CD14-positive monocyte (primary cell): ENCODE results near the gene OCRL. TPM values are rescaled to one million over a fixed set of nuclear protein-coding genes. Genes with fewer than 3 reads are reported as not detected.
A peak's percentile ranks its signal among the peaks of the same experiment; 100 is the strongest.

Experiments used
- DNase-seq, 3 donors: peaks; one replicate each; pipeline ENCODE4 v3.0.0-alpha.2; 2011 to 2022
- H2AFZ ChIP-seq: 2 replicates; pipeline ENCODE4 v1.6.0; 2012; ENCODE audit warnings: mild to moderate bottlenecking, low read depth, low read length, inconsistent platforms; ENCODE audit not compliant: insufficient read depth, poor library complexity, severe bottlenecking
- H3K27ac ChIP-seq, 2 donors: 1 replicate in 1 of 2; 2 replicates in 1 of 2; pipeline ENCODE4 v1.5.1; 2012 to 2013; ENCODE audit warnings: low read length in 2 of 2, control low read depth in 1 of 2, inconsistent platforms in 1 of 2, low read depth in 1 of 2, mild to moderate bottlenecking in 1 of 2
- H3K27me3 ChIP-seq, 2 donors: one replicate each; pipeline versions ENCODE4 v1.6.0 to v1.6.1; 2011 to 2013; ENCODE audit warnings: low read length in 2 of 2; ENCODE audit not compliant: control insufficient read depth in 2 of 2, insufficient read depth in 2 of 2
- H3K36me3 ChIP-seq, 2 donors: replicated peaks in 1 of 2; 1 replicate in 1 of 2; 2 replicates in 1 of 2; pipeline versions ENCODE4 v1.5.1 to v1.6.1; 2012 to 2013; ENCODE audit warnings: low read length in 2 of 2, control low read depth in 1 of 2, inconsistent platforms in 1 of 2, mild to moderate bottlenecking in 1 of 2; ENCODE audit not compliant: insufficient read depth in 2 of 2, control insufficient read depth in 1 of 2
- H3K4me1 ChIP-seq, 2 donors: 1 replicate in 1 of 2; 2 replicates in 1 of 2; pipeline versions ENCODE4 v1.5.1 to v1.6.1; 2012 to 2013; ENCODE audit warnings: low read length in 2 of 2, control low read depth in 1 of 2, inconsistent platforms in 1 of 2, mild to moderate bottlenecking in 1 of 2, moderate library complexity in 1 of 2; ENCODE audit not compliant: insufficient read depth in 2 of 2, control insufficient read depth in 1 of 2
- H3K4me2 ChIP-seq: replicated peaks from 2 replicates; pipeline ENCODE3; 2012; ENCODE audit warnings: low read length, moderate library complexity, mild to moderate bottlenecking; ENCODE audit not compliant: poor library complexity, severe bottlenecking; ENCODE audit errors: extremely low read depth
- H3K4me3 ChIP-seq, 3 experiments: fragments of 200-600 bp in 1 of 3; sonication (generic) in 1 of 3; replicated peaks in 1 of 3; 1 replicate in 2 of 3; 2 replicates in 1 of 3; pipeline ENCODE4 v1.5.1; 2011 to 2013; ENCODE audit warnings: low read length in 3 of 3, mild to moderate bottlenecking in 3 of 3, control low read depth in 2 of 3, low read depth in 2 of 3, inconsistent platforms in 1 of 3, moderate library complexity in 1 of 3
- H3K79me2 ChIP-seq: 2 replicates; pipeline ENCODE4 v1.6.0; 2012; ENCODE audit warnings: mild to moderate bottlenecking, control low read depth, inconsistent platforms, low read length, moderate library complexity; ENCODE audit not compliant: insufficient read depth
- H3K9ac ChIP-seq: 2 replicates; pipeline ENCODE4 v1.6.0; 2017; ENCODE audit warnings: low read length, mild to moderate bottlenecking; ENCODE audit not compliant: insufficient read depth, poor library complexity, severe bottlenecking
- H3K9me3 ChIP-seq, 2 donors: replicated peaks in 1 of 2; 1 replicate in 1 of 2; 2 replicates in 1 of 2; pipeline versions ENCODE4 v1.5.1 to v1.6.1; 2012 to 2013; ENCODE audit warnings: low read length in 2 of 2, control low read depth in 1 of 2; ENCODE audit not compliant: control insufficient read depth in 1 of 2, insufficient read depth in 1 of 2
- H4K20me1 ChIP-seq: 2 replicates; pipeline ENCODE4 v1.6.0; 2012; ENCODE audit warnings: mild to moderate bottlenecking, low read length, control low read depth, moderate library complexity; ENCODE audit not compliant: insufficient read depth
- H3K27ac Mint-ChIP-seq, 7 donors: one replicate each; pipeline ENCODE4 v1.8.0; 2020; ENCODE audit warnings: mild to moderate bottlenecking in 7 of 7, mixed read lengths in 7 of 7, moderate library complexity in 6 of 7, inconsistent platforms in 2 of 7
- H3K27me3 Mint-ChIP-seq, 3 donors: one replicate each; pipeline ENCODE4 v1.8.0; 2021 to 2022; ENCODE audit warnings: low read depth in 3 of 3, mild to moderate bottlenecking in 3 of 3, mixed read lengths in 3 of 3, moderate library complexity in 3 of 3, inconsistent platforms in 1 of 3
- H3K36me3 Mint-ChIP-seq, 2 donors: one replicate each; pipeline ENCODE4 v1.8.0; 2020; ENCODE audit warnings: mixed read lengths in 2 of 2, inconsistent platforms in 1 of 2, mild to moderate bottlenecking in 1 of 2
- H3K4me1 Mint-ChIP-seq: one replicate; pipeline ENCODE4 v1.8.0; 2020; ENCODE audit warnings: mild to moderate bottlenecking, mixed read lengths
- H3K4me3 Mint-ChIP-seq, 2 donors: one replicate each; pipeline ENCODE4 v1.8.0; 2020; ENCODE audit warnings: mild to moderate bottlenecking in 2 of 2, mixed read lengths in 2 of 2, moderate library complexity in 1 of 2
- H3K9me3 Mint-ChIP-seq, 7 donors: one replicate each; pipeline ENCODE4 v1.8.0; 2020 to 2022; ENCODE audit warnings: mixed read lengths in 7 of 7, mild to moderate bottlenecking in 6 of 7, moderate library complexity in 6 of 7, inconsistent platforms in 2 of 7
- CTCF ChIP-seq: fragments of 200-600 bp; IDR thresholded peaks from one replicate; pipeline ENCODE4 v1.8.0; 2022; ENCODE audit warnings: antibody characterized with exemption, mild to moderate bottlenecking
- WGBS: methylation state at CpG from one replicate; pipeline ENCODE4 v1.1.5; 2013; ENCODE audit warnings: missing lambda C conversion rate; ENCODE audit not compliant: insufficient coverage; 5-methylcytosine and 5-hydroxymethylcytosine counted together
- intact Hi-C, 2 donors: fragments of 100-400 bp; cut with micrococcal nuclease; formaldehyde crosslinking; loops; one replicate each; pipeline versions ENCODE4 v1.15.0 to v1.15.1; 2023
- polyA plus RNA-seq, 3 donors: library from polyadenylated mRNA; depleted of rRNA in 1 of 3; unstranded in 2 of 3; stranded (reverse) in 1 of 3; fragments of 300-500 nt in 2 of 3; fragments of >200 nt in 1 of 3; fragmentation: Illumina TruSeq in 2 of 3; gene quantifications; 1 replicate in 2 of 3; 2 replicates in 1 of 3; pipeline ENCODE4 v1.2.3, GENCODE V29; 2012 to 2021

Gene OCRL
- polyA plus RNA-seq, 3 donors: 1.8 to 11.2 (median 2.4) TPM

GRCh38 chrX:129581904-129582303 lies 41.8 kb downstream of the OCRL start:
- Histone ChIP-seq H3K27ac (no peak overlapping the region), H3K9me3 (no peaks in the 10 kb centered on the region), H3K36me3 (peaks cover 20 to 64% of the 10 kb centered on the region in 2 donors), H2AFZ (no peak overlapping the region), H3K4me1 (no peaks in the 10 kb centered on the region), H3K4me2 (no peak overlapping the region), H3K9ac (no peak overlapping the region), H3K4me3 (no peak overlapping the region), H3K27me3 (no peaks in the 10 kb centered on the region), H4K20me1 (no peaks in the 10 kb centered on the region), H3K79me2 (no peaks in the 10 kb centered on the region)
- DNase-seq: no peak
- H3K9me3 Mint-ChIP-seq: no peaks in the 10 kb centered on the region
- H3K27ac Mint-ChIP-seq: peak overlapping the region in 1 of 7 donors; percentile 33
- H3K36me3 Mint-ChIP-seq: peaks cover 22 to 43% of the 10 kb centered on the region in 2 donors
- H3K4me1 Mint-ChIP-seq: peaks cover 8% of the 10 kb centered on the region
- H3K27me3 Mint-ChIP-seq: peaks cover 0 to 3% (median 2%) of the 10 kb centered on the region in 3 donors
- H3K4me3 Mint-ChIP-seq: no peak overlapping the region
- WGBS: no CpG with 5 or more reads among the region's 1 CpG
- no peak for TF ChIP-seq CTCF
- intact Hi-C loops: no loop called here

- intact Hi-C loops: no loop called here
- Mint-ChIP-seq H3K36me3 (peaks cover 35 to 51% of the 10 kb centered on the region in 2 donors), H3K9me3 (no peaks in the 10 kb centered on the region), H3K4me1 (peaks cover 18% of the 10 kb centered on the region), H3K27me3 (peaks cover 0 to 5% (median 3%) of the 10 kb centered on the region in 3 donors), H3K27ac (no peak overlapping the region), H3K4me3 (no peak overlapping the region)
- no peak for TF ChIP-seq CTCF
- Histone ChIP-seq H4K20me1 (no peaks in the 10 kb centered on the region), H3K27me3 (no peaks in the 10 kb centered on the region), H3K79me2 (no peaks in the 10 kb centered on the region), H3K4me3 (no peak overlapping the region), H3K4me2 (no peak overlapping the region), H3K9ac (no peak overlapping the region), H3K36me3 (peaks cover 31 to 65% of the 10 kb centered on the region in 2 donors), H3K9me3 (no peaks in the 10 kb centered on the region), H3K27ac (no peak overlapping the region), H2AFZ (no peak overlapping the region), H3K4me1 (no peaks in the 10 kb centered on the region)
- DNase-seq: no peak
- WGBS: no CpG with 5 or more reads among the region's 1 CpG
Measured at GRCh38 chrX:129585167-129585566, 45.1 kb downstream of the OCRL start.
